ENCODE results near the gene TPM1.

- TF ChIP-seq CTCF (IDR thresholded peaks at IDR 0.05) (peak in 1 of 6 experiments; percentile 8), POLR2A (IDR thresholded peaks at IDR 0.05) (no peak)
Observed at GRCh38 chr15:63044645-63045464, 2.3 kb downstream of the TPM1 start.
